IMR-90 (cell line): ENCODE data around the gene ZNF546. TPM values are rescaled to one million over a fixed set of nuclear protein-coding genes. Genes with fewer than 3 reads are reported as not detected.

Source experiments
- ATAC-seq: fragments of 200-7000 bp; cut with Tn5 transposase; 2 replicates; pipeline ENCODE4 v1.9.1; 2020; ENCODE audit warnings: low read depth, mild to moderate bottlenecking, moderate library complexity
- BruUV-seq: library from RNA; stranded (reverse); fragments of 400-500 nt; replicated peaks from 2 replicates; lab custom pipeline; 2021; lab: Mats Ljungman, UMichigan
- CTCF ChIA-PET: fragments of 300-600 bp; formaldehyde crosslinking; extraction: SDS; loops from one replicate; lab custom pipeline; 2021; ENCODE audit warnings: antibody characterized with exemption; lab: Yijun Ruan, JAX
- POLR2A ChIA-PET: fragments of 300-600 bp; sonication (Branson Sonifier 250); formaldehyde crosslinking; loops from one replicate; lab custom pipeline; 2022; ENCODE audit warnings: antibody characterized with exemption; ENCODE audit not compliant: unreplicated experiment; lab: Charles Lee
- DNase-seq: peaks from one replicate; pipeline ENCODE4 v3.0.0; 2013
- H2AFZ ChIP-seq: replicated peaks from 2 replicates; pipeline ENCODE3; 2013; ENCODE audit warnings: low read length, mild to moderate bottlenecking; ENCODE audit not compliant: poor library complexity
- H2AK5ac ChIP-seq: 2 replicates; pipeline ENCODE4 v1.6.1; 2013; ENCODE audit warnings: low read depth, low read length, inconsistent platforms
- H2AK9ac ChIP-seq: replicated peaks from 2 replicates; pipeline ENCODE3; 2013; ENCODE audit warnings: mild to moderate bottlenecking, low read depth, low read length, moderate library complexity; ENCODE audit not compliant: poor library complexity
- H2BK120ac ChIP-seq: 2 replicates; pipeline ENCODE4 v1.6.1; 2013; ENCODE audit warnings: low read depth, low read length, inconsistent platforms
- H2BK15ac ChIP-seq: 3 replicates; pipeline ENCODE4 v1.6.1; 2013; ENCODE audit warnings: low read depth, low read length, inconsistent platforms
- H2BK20ac ChIP-seq: 2 replicates; pipeline ENCODE4 v1.6.1; 2013; ENCODE audit warnings: low read depth, mild to moderate bottlenecking, inconsistent platforms, low read length, moderate library complexity
- H2BK5ac ChIP-seq: 2 replicates; pipeline ENCODE4 v1.6.1; 2013; ENCODE audit warnings: mild to moderate bottlenecking, low read depth, low read length, inconsistent platforms; ENCODE audit not compliant: poor library complexity, severe bottlenecking
- H3K14ac ChIP-seq: replicated peaks from 2 replicates; pipeline ENCODE4 v1.6.1; 2013; ENCODE audit warnings: low read depth, low read length, inconsistent platforms
- H3K18ac ChIP-seq: 2 replicates; pipeline ENCODE4 v1.6.1; 2013; ENCODE audit warnings: low read depth, low read length, control low read depth
- H3K23ac ChIP-seq: 2 replicates; pipeline ENCODE4 v1.6.1; 2013; ENCODE audit warnings: low read depth, low read length, inconsistent platforms
- H3K27ac ChIP-seq: 2 replicates; pipeline ENCODE4 v1.5.1; 2013; ENCODE audit warnings: mild to moderate bottlenecking, control low read depth, low read length; ENCODE audit not compliant: insufficient read depth
- H3K27me3 ChIP-seq: 2 replicates; pipeline ENCODE4 v1.6.1; 2013; ENCODE audit warnings: low read length; ENCODE audit not compliant: control insufficient read depth, insufficient read depth
- H3K36me3 ChIP-seq: 2 replicates; pipeline ENCODE4 v1.6.1; 2013; ENCODE audit warnings: low read length, mixed read lengths; ENCODE audit not compliant: control insufficient read depth, insufficient read depth
- H3K4ac ChIP-seq: 2 replicates; pipeline ENCODE4 v1.6.1; 2013; ENCODE audit warnings: low read depth, low read length, inconsistent platforms
- H3K4me1 ChIP-seq: 2 replicates; pipeline ENCODE4 v1.6.1; 2013; ENCODE audit warnings: low read length, mixed read lengths; ENCODE audit not compliant: control insufficient read depth, insufficient read depth
- H3K4me2 ChIP-seq: 2 replicates; pipeline ENCODE4 v1.6.1; 2013; ENCODE audit warnings: low read depth, mild to moderate bottlenecking, control low read depth, low read length, moderate library complexity
- H3K4me3 ChIP-seq: 2 replicates; pipeline ENCODE4 v1.5.1; 2013; ENCODE audit warnings: low read depth, mild to moderate bottlenecking, control low read depth, low read length, moderate library complexity; ENCODE audit not compliant: insufficient read depth
- H3K56ac ChIP-seq: 2 replicates; pipeline ENCODE4 v1.6.1; 2013; ENCODE audit warnings: low read length, inconsistent platforms; ENCODE audit not compliant: insufficient read depth; ENCODE audit errors: extremely low read depth
- H3K79me1 ChIP-seq, 2 experiments: 2 replicates each; pipeline ENCODE4 v1.6.1; 2013; ENCODE audit warnings: low read length in 2 of 2, inconsistent platforms in 1 of 2, low read depth in 1 of 2
- H3K9ac ChIP-seq: 2 replicates; pipeline ENCODE4 v1.6.1; 2013; ENCODE audit warnings: low read depth, low read length, control low read depth
- H3K9me1 ChIP-seq: 2 replicates; pipeline ENCODE4 v1.6.1; 2013; ENCODE audit warnings: low read length, inconsistent platforms; ENCODE audit not compliant: insufficient read depth
- H3K9me3 ChIP-seq: 2 replicates; pipeline ENCODE4 v1.6.1; 2013; ENCODE audit warnings: low read length; ENCODE audit not compliant: control insufficient read depth, insufficient read depth
- H4K20me1 ChIP-seq: 2 replicates; pipeline ENCODE4 v1.6.1; 2013; ENCODE audit warnings: low read length, inconsistent platforms; ENCODE audit not compliant: insufficient read depth
- H4K5ac ChIP-seq: 2 replicates; pipeline ENCODE4 v1.6.1; 2013; ENCODE audit warnings: mild to moderate bottlenecking, low read depth, low read length, control low read depth
- H4K8ac ChIP-seq, 2 experiments: 2 replicates each; pipeline ENCODE4 v1.6.1; 2013; ENCODE audit warnings: low read depth in 2 of 2, low read length in 2 of 2, control low read depth in 1 of 2, inconsistent platforms in 1 of 2
- H4K91ac ChIP-seq: 2 replicates; pipeline ENCODE4 v1.6.1; 2013; ENCODE audit warnings: low read depth, low read length, inconsistent platforms; ENCODE audit not compliant: insufficient read depth
- BHLHE40 ChIP-seq: fragments of 150-350 bp; IDR thresholded peaks from 2 replicates; pipeline ENCODE4 v1.6.1; 2016; ENCODE audit warnings: mild to moderate bottlenecking, low read depth, low read length
- CEBPB ChIP-seq: IDR thresholded peaks from 2 replicates; pipeline ENCODE4 v1.6.1; 2012; ENCODE audit warnings: low read depth, low read length, improper control_type of control experiment
- CHD1 ChIP-seq: IDR thresholded peaks from 2 replicates; pipeline ENCODE4 v1.6.1; 2012; ENCODE audit warnings: low read depth, low read length, improper control_type of control experiment
- FOS ChIP-seq: fragments of 150-350 bp; IDR thresholded peaks from 2 replicates; pipeline ENCODE4 v1.6.1; 2016; ENCODE audit warnings: low read depth, low read length
- MAFK ChIP-seq: IDR thresholded peaks from 2 replicates; pipeline ENCODE4 v1.6.1; 2012; ENCODE audit warnings: low read depth, low read length, improper control_type of control experiment
- MAZ ChIP-seq: IDR thresholded peaks from 2 replicates; pipeline ENCODE4 v1.6.1; 2012; ENCODE audit warnings: low read depth, mild to moderate bottlenecking, low read length, improper control_type of control experiment, moderate library complexity, borderline replicate concordance
- MXI1 ChIP-seq: IDR thresholded peaks from 2 replicates; pipeline ENCODE4 v1.6.1; 2012; ENCODE audit warnings: low read depth, mild to moderate bottlenecking, low read length, moderate library complexity, borderline replicate concordance
- POLR2A ChIP-seq: IDR thresholded peaks from 2 replicates; pipeline ENCODE4 v1.6.1; 2012; ENCODE audit warnings: mild to moderate bottlenecking, low read depth, low read length
- RAD21 ChIP-seq: IDR thresholded peaks from 2 replicates; pipeline ENCODE4 v1.6.1; 2012; ENCODE audit warnings: low read length, improper control_type of control experiment
- RCOR1 ChIP-seq: IDR thresholded peaks from 2 replicates; pipeline ENCODE4 v1.6.1; 2012; ENCODE audit warnings: mild to moderate bottlenecking, low read length, improper control_type of control experiment; ENCODE audit not compliant: insufficient replicate concordance
- RFX5 ChIP-seq: IDR thresholded peaks from 2 replicates; pipeline ENCODE4 v1.8.0; 2012; ENCODE audit warnings: low read depth, mild to moderate bottlenecking, low read length, moderate library complexity
- SMC3 ChIP-seq: fragments of 150-350 bp; IDR thresholded peaks from 2 replicates; pipeline ENCODE4 v1.6.1; 2016; ENCODE audit warnings: low read depth, mild to moderate bottlenecking, antibody characterized with exemption, low read length, moderate library complexity
- WGBS, 2 experiments: methylation state at CpG; one replicate each; pipeline versions ENCODE4 v1.1.5 to v1.1.7; 2013; ENCODE audit warnings: missing lambda C conversion rate in 2 of 2; ENCODE audit not compliant: insufficient read length in 1 of 2; ENCODE audit errors: extremely low coverage in 2 of 2; 5-methylcytosine and 5-hydroxymethylcytosine counted together
- dilution Hi-C: fragments of 300-500 bp; cut with HindIII; formaldehyde crosslinking; loops from one replicate; pipeline ENCODE4 v1.14.3; 2018; ENCODE audit warnings: low sequenced_read_pairs; ENCODE audit not compliant: unreplicated experiment
- in situ Hi-C: fragments of 300-500 bp; cut with MboI; formaldehyde crosslinking; loops from 3 replicates; pipeline ENCODE4 v1.14.3; 2019; ENCODE audit warnings: low sequenced_read_pairs, inconsistent platforms, mixed read lengths
- intact Hi-C: fragments of 100-400 bp; cut with micrococcal nuclease; formaldehyde crosslinking; loops from 2 replicates; pipeline ENCODE4 v1.10.0; 2022
- polyA plus RNA-seq, 3 experiments: library from polyadenylated mRNA; depleted of rRNA; stranded (reverse); fragments of >200 nt; gene quantifications; 2 replicates each; pipeline ENCODE4 v1.2.3, GENCODE V29; 2012; ENCODE audit warnings: low replicate concordance in 1 of 3
- total RNA-seq: library from RNA; depleted of rRNA; stranded (reverse); fragments of >200 nt; gene quantifications from 2 replicates; pipeline ENCODE4 v1.2.3, GENCODE V29; 2012
- TF ChIP-seq, protein P1 (sequence below): conservative IDR thresholded peaks from 2 replicates; pipeline ENCODE4 v1.5.1; 2012; ENCODE audit warnings: mild to moderate bottlenecking, low read depth, low read length, improper control_type of control experiment

Gene ZNF546
- total and polyA plus RNA-seq, 2 of the 4 experiments (the other 2 are of a cell fraction) = 1.6 to 6.5 TPM

DNA sequence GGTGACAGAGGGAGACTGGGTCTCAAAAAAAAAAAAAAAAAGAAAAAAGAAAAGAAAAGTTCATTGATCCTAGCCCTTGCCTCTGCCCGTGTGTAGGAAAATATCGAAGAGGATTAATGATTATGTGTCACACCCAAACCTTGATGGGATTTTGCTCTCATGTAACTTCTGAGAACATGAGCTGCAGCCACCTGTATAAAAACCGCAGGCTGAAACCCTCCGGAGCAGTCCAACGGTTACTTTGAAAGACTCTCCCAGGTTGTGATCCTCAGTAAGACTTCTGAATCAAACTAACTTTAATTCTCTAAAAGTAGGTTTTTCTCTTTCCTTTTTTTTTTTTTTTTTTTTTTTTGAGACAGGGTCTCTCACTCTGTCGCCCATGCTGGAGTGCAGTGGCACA, 30.2 kb upstream of the ZNF546 start:
- no TSS peak for BruUV-seq
- Histone ChIP-seq H2BK20ac (no peak overlapping the region), H3K4ac (no peak overlapping the region), H3K4me2 (no peak overlapping the region), H3K36me3 (no peaks in the 10 kb centered on the region), H2BK120ac (no peak overlapping the region), H3K18ac (no peak overlapping the region), H3K23ac (no peak overlapping the region), H3K27ac (no peak overlapping the region), H3K9ac (no peak overlapping the region), H3K4me1 (peaks cover 2% of the 10 kb centered on the region; the same call in 1 of the 2 replicates), H4K91ac (no peak overlapping the region), H4K5ac (no peak overlapping the region), H2BK5ac (no peak overlapping the region), H2AK5ac (no peak overlapping the region), H2AK9ac (no peak overlapping the region), H4K8ac (no peak overlapping the region), H2AFZ (no peak overlapping the region), H4K20me1 (no peaks in the 10 kb centered on the region), H3K9me3 (no peaks in the 10 kb centered on the region), H2BK15ac (no peak overlapping the region), H3K9me1 (no peaks in the 10 kb centered on the region), H3K56ac (no peak overlapping the region), H3K27me3 (no peaks in the 10 kb centered on the region), H3K4me3 (no peak overlapping the region), H3K14ac (no peak overlapping the region), H3K79me1 (peaks cover 6 to 12% of the 10 kb centered on the region in 2 experiments)
- intact Hi-C loops = no loop called here
- CTCF ChIA-PET = no interaction called here
- in situ Hi-C loops = loop anchor here (5.0 kb wide), 1 partner anchor 174 kb away; no protein-coding TSS in a partner anchor
- ATAC-seq (no peak), DNase-seq (no peak)
- TF ChIP-seq SMC3 = no peak
- TF ChIP-seq, protein P1, sequence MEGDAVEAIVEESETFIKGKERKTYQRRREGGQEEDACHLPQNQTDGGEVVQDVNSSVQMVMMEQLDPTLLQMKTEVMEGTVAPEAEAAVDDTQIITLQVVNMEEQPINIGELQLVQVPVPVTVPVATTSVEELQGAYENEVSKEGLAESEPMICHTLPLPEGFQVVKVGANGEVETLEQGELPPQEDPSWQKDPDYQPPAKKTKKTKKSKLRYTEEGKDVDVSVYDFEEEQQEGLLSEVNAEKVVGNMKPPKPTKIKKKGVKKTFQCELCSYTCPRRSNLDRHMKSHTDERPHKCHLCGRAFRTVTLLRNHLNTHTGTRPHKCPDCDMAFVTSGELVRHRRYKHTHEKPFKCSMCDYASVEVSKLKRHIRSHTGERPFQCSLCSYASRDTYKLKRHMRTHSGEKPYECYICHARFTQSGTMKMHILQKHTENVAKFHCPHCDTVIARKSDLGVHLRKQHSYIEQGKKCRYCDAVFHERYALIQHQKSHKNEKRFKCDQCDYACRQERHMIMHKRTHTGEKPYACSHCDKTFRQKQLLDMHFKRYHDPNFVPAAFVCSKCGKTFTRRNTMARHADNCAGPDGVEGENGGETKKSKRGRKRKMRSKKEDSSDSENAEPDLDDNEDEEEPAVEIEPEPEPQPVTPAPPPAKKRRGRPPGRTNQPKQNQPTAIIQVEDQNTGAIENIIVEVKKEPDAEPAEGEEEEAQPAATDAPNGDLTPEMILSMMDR = no peak
- TF ChIP-seq CHD1 = no peak
- no peak for TF ChIP-seq POLR2A
- TF ChIP-seq RFX5 = no peak
- no peak for TF ChIP-seq BHLHE40
- TF ChIP-seq RCOR1 = no peak
- TF ChIP-seq MXI1 = no peak
- TF ChIP-seq MAFK = no peak
- no peak for TF ChIP-seq CEBPB
- TF ChIP-seq RAD21 = no peak
- no peak for TF ChIP-seq MAZ
- no peak for TF ChIP-seq FOS
- POLR2A ChIA-PET = no interaction called here
- WGBS, 2 experiments = 90% methylated on average over 2 of the region's 6 CpGs; no CpG with 5 or more reads in 1 of the 2 experiments
- dilution Hi-C loops = no loop called here
